ENCODE results near the gene FNDC3B.

FNDC3B gene

GRCh38 chr3:172312711-172313110 lies 273.3 kb downstream of the FNDC3B start:
- TF ChIP-seq CTCF (IDR thresholded peaks at IDR 0.05), result no peak
- Histone ChIP-seq H3K27ac (peak overlapping the region in 1 of 2 donors; percentile 79), H3K4me3 (no peak overlapping the region)
- no peak for DNase-seq (ENCODE audit: low spot score)

- TF ChIP-seq CTCF (IDR thresholded peaks at IDR 0.05), result no peak
- H3K4me3 ChIP-seq, result no peak overlapping the region
- peak overlapping the region; percentile 28 to 79 for H3K27ac ChIP-seq
- DNase-seq (ENCODE audit: low spot score), result no peak
Measured at GRCh38 chr3:172313671-172314070, 274.3 kb downstream of the FNDC3B start.

GRCh38 chr3:172314591-172315160 lies 275.3 kb downstream of the FNDC3B start:
- Histone ChIP-seq H3K4me3 (no peak overlapping the region), H3K27ac (peak overlapping the region; percentile 35 to 79)
- no peak for TF ChIP-seq CTCF (IDR thresholded peaks at IDR 0.05)
- no peak for DNase-seq (ENCODE audit: low spot score)

GRCh38 chr3:172315401-172316091 lies 276.2 kb downstream of the FNDC3B start:
- H3K4me3 ChIP-seq, result no peak overlapping the region
- no peak for DNase-seq (ENCODE audit: low spot score)
- no peak for TF ChIP-seq CTCF (IDR thresholded peaks at IDR 0.05)
- H3K27ac ChIP-seq, result peak overlapping the region; percentile 35 to 57

GRCh38 chr3:172316758-172317157 lies 277.4 kb downstream of the FNDC3B start:
- DNase-seq (ENCODE audit: low spot score), result no peak
- H3K4me3 ChIP-seq, result no peak overlapping the region
- no peak for TF ChIP-seq CTCF (IDR thresholded peaks at IDR 0.05)
- peak overlapping the region in 1 of 2 donors; percentile 28 for H3K27ac ChIP-seq

- peak overlapping the region; percentile 85 to 87 for H3K27ac ChIP-seq
Measured at GRCh38 chr3:172317481-172317880, 278.1 kb downstream of the FNDC3B start.

More at GRCh38 chr3:172317481-172317880, 278.1 kb downstream of the FNDC3B start:
- no peak overlapping the region for H3K4me3 ChIP-seq
- no peak for DNase-seq (ENCODE audit: low spot score)
- TF ChIP-seq CTCF (IDR thresholded peaks at IDR 0.05), result no peak

All from coronary artery (tissue), 2 donors.